Uterus (tissue), 2 donors: ENCODE results near the gene PDPN.

Experiments
- POLR2A ChIP-seq, 2 donors: fragments of 450-650 bp; IDR thresholded peaks; one replicate each; pipeline ENCODE4 v1.6.1; 2016; ENCODE audit warnings: antibody characterized with exemption in 2 of 2, mild to moderate bottlenecking in 1 of 2, moderate library complexity in 1 of 2
- TF ChIP-seq, protein P1 (sequence below), 4 experiments: fragments of 200-600 bp in 2 of 4; fragments of 450-650 bp in 2 of 4; sonication (generic) in 2 of 4; IDR thresholded peaks; one replicate each; pipeline ENCODE4 v1.5.1; 2016 to 2019; ENCODE audit warnings: antibody characterized with exemption in 4 of 4, mild to moderate bottlenecking in 2 of 4, moderate library complexity in 1 of 4

DNA sequence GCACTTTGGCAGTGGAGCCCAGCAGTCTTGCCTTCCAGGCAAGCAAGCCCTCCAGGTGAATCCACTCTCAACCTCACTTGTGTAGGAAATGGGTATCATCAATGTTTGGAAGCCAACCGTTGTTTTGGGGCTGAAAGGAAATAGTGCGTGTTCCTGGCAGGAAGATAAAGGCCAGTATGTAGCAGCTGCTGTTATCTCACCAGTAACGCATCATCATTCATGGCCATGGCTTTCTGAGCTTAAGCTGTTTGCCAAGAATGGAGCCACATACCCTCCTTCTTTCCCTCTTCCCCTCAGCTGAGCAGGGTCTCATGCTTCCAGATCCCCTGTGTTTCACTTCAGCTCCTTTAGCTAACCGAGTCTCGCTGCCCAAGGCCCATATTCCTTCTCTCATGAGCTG is 2.2 kb upstream of the PDPN start:
- TF ChIP-seq, protein P1, sequence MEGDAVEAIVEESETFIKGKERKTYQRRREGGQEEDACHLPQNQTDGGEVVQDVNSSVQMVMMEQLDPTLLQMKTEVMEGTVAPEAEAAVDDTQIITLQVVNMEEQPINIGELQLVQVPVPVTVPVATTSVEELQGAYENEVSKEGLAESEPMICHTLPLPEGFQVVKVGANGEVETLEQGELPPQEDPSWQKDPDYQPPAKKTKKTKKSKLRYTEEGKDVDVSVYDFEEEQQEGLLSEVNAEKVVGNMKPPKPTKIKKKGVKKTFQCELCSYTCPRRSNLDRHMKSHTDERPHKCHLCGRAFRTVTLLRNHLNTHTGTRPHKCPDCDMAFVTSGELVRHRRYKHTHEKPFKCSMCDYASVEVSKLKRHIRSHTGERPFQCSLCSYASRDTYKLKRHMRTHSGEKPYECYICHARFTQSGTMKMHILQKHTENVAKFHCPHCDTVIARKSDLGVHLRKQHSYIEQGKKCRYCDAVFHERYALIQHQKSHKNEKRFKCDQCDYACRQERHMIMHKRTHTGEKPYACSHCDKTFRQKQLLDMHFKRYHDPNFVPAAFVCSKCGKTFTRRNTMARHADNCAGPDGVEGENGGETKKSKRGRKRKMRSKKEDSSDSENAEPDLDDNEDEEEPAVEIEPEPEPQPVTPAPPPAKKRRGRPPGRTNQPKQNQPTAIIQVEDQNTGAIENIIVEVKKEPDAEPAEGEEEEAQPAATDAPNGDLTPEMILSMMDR (IDR thresholded peaks at IDR 0.05): no peak
- TF ChIP-seq POLR2A (IDR thresholded peaks at IDR 0.05): no peak
